Keratinocyte (primary cell): ENCODE data around the gene SNX15. TPM values are rescaled to one million over a fixed set of nuclear protein-coding genes. Genes with fewer than 3 reads are reported as not detected.

ENCODE experiments used
- DNase-seq: peaks from one replicate; pipeline ENCODE4 v3.0.0-alpha.2; 2011; ENCODE audit warnings: low read depth, missing footprints, low spot score
- FAIRE-seq: peaks from 2 replicates; lab custom pipeline; 2011; peaks lifted over from hg19 to GRCh38; lab: Jason Lieb, UNC
- H2AFZ ChIP-seq: 2 replicates; pipeline ENCODE4 v1.6.0; 2012; ENCODE audit warnings: low read length, control low read depth, inconsistent platforms; ENCODE audit not compliant: control insufficient read depth
- H3K27ac ChIP-seq: 2 replicates; pipeline ENCODE4 v1.5.1; 2011; ENCODE audit warnings: low read length; ENCODE audit not compliant: control insufficient read depth, insufficient read depth
- H3K27me3 ChIP-seq: 3 replicates; pipeline ENCODE4 v1.6.0; 2011; ENCODE audit warnings: low read length; ENCODE audit not compliant: control insufficient read depth, insufficient read depth; ENCODE audit errors: extremely low read depth
- H3K36me3 ChIP-seq, 2 experiments: 2 replicates in 1 of 2; 3 replicates in 1 of 2; pipeline ENCODE4 v1.5.1; 2011; ENCODE audit warnings: low read length in 2 of 2, mild to moderate bottlenecking in 1 of 2; ENCODE audit not compliant: control insufficient read depth in 2 of 2, insufficient read depth in 2 of 2; ENCODE audit errors: extremely low read depth in 1 of 2
- H3K4me1 ChIP-seq: 3 replicates; pipeline ENCODE4 v1.5.1; 2011; ENCODE audit warnings: low read length; ENCODE audit not compliant: control insufficient read depth, insufficient read depth; ENCODE audit errors: extremely low read depth
- H3K4me2 ChIP-seq: 3 replicates; pipeline ENCODE4 v1.6.0; 2011; ENCODE audit warnings: low read depth, low read length; ENCODE audit not compliant: control insufficient read depth, insufficient read depth; ENCODE audit errors: extremely low read depth
- H3K4me3 ChIP-seq, 3 experiments: fragments of 200-600 bp in 1 of 3; sonication (generic) in 1 of 3; 2 replicates in 2 of 3; 3 replicates in 1 of 3; pipeline ENCODE4 v1.5.1; 2011 to 2016; ENCODE audit warnings: low read length in 3 of 3, mild to moderate bottlenecking in 3 of 3, control low read depth in 2 of 3, inconsistent platforms in 1 of 3, low read depth in 1 of 3, mixed read lengths in 1 of 3, mixed run types in 1 of 3, moderate library complexity in 1 of 3; ENCODE audit not compliant: control insufficient read depth in 2 of 3, insufficient read depth in 2 of 3; ENCODE audit errors: extremely low read depth in 1 of 3
- H3K79me2 ChIP-seq: 2 replicates; pipeline ENCODE4 v1.6.0; 2012; ENCODE audit warnings: low read length; ENCODE audit not compliant: control insufficient read depth, insufficient read depth
- H3K9ac ChIP-seq: 3 replicates; pipeline ENCODE4 v1.6.0; 2011; ENCODE audit warnings: low read length; ENCODE audit not compliant: control insufficient read depth, insufficient read depth; ENCODE audit errors: extremely low read depth
- H3K9me1 ChIP-seq: 3 replicates; pipeline ENCODE4 v1.6.0; 2011; ENCODE audit warnings: low read length; ENCODE audit not compliant: control insufficient read depth, insufficient read depth; ENCODE audit errors: extremely low read depth
- H3K9me3 ChIP-seq: 2 replicates; pipeline ENCODE4 v1.5.1; 2012; ENCODE audit warnings: low read depth, low read length; ENCODE audit not compliant: control insufficient read depth
- H4K20me1 ChIP-seq: 3 replicates; pipeline ENCODE4 v1.6.0; 2011; ENCODE audit warnings: low read length; ENCODE audit not compliant: control insufficient read depth, insufficient read depth; ENCODE audit errors: extremely low read depth
- CTCF ChIP-seq, 3 experiments: IDR thresholded peaks in 1 of 3; conservative IDR thresholded peaks in 1 of 3; optimal IDR thresholded peaks in 1 of 3; 2 replicates in 2 of 3; 3 replicates in 1 of 3; pipeline versions ENCODE3 to v1.5.1; 2011; ENCODE audit warnings: low read length in 3 of 3, mild to moderate bottlenecking in 3 of 3, moderate library complexity in 2 of 3, control low read depth in 1 of 3, inconsistent platforms in 1 of 3; ENCODE audit not compliant: insufficient read depth in 2 of 3; ENCODE audit errors: extremely low read depth in 1 of 3
- EZH2 ChIP-seq: IDR thresholded peaks from one replicate; pipeline ENCODE4 v1.6.1; 2012; ENCODE audit warnings: inconsistent platforms, mild to moderate bottlenecking, low read length, moderate library complexity
- dilution Hi-C: fragments of 300-500 bp; cut with MboI; formaldehyde crosslinking; loops from one replicate; pipeline ENCODE4 v1.7.0; 2020; ENCODE audit warnings: low sequenced_read_pairs; ENCODE audit not compliant: extremely low pct_ligation_motif_present
- polyA plus RNA-seq, 5 experiments: library from polyadenylated mRNA; depleted of rRNA in 3 of 5; stranded (reverse) in 3 of 5; stranded (forward) in 1 of 5; unstranded in 1 of 5; fragments of >200 nt; gene quantifications; 1 replicate in 1 of 5; 2 replicates in 3 of 5; 3 replicates in 1 of 5; pipeline versions ENCODE4 v1.2.1 to v1.2.3, GENCODE V29; 2011 to 2012; ENCODE audit warnings: missing spikeins in 2 of 5, low read depth in 1 of 5, low replicate concordance in 1 of 5
- small RNA-seq, 3 experiments: library from RNA; depleted of rRNA; stranded (forward); fragments of <200 nt; gene quantifications; one replicate each; pipeline ENCODE3, GENCODE V24; 2012; ENCODE audit warnings: low read depth in 3 of 3, low replicate concordance in 1 of 3; ENCODE audit not compliant: insufficient read length in 3 of 3

Gene SNX15
- polyA plus RNA-seq, 1 donor (not counting 4 experiments of a cell fraction or from before 2014, with no cell fraction given): 1.8 TPM

- peaks cover 19 to 28% of the 10 kb centered on the region in 2 experiments for H3K36me3 ChIP-seq
- dilution Hi-C loops: no loop called here
- TF ChIP-seq CTCF (optimal IDR thresholded peaks at IDR 0.05 in 1 of 3, IDR thresholded peaks at IDR 0.05 in 1 of 3, conservative IDR thresholded peaks at IDR 0.05 in 1 of 3; ENCODE audit: extremely low read depth in 1 of 3, insufficient read depth in 2 of 3, low read length in 3 of 3) (no peak), EZH2 (no peak)
Measured at GRCh38 chr11:65089621-65090020, 62.4 kb downstream of the SNX15 start.

More at GRCh38 chr11:65089621-65090020, 62.4 kb downstream of the SNX15 start:
- Histone ChIP-seq H2AFZ (no peak overlapping the region), H3K27ac (no peak overlapping the region), H3K9me3 (no peaks in the 10 kb centered on the region), H3K4me3 (no peak overlapping the region), H4K20me1 (no peaks in the 10 kb centered on the region), H3K27me3 (no peaks in the 10 kb centered on the region), H3K4me2 (no peak overlapping the region), H3K9me1 (no peaks in the 10 kb centered on the region), H3K9ac (no peak overlapping the region), H3K4me1 (peaks cover 7% of the 10 kb centered on the region), H3K79me2 (peaks cover 12% of the 10 kb centered on the region)
- no peak for DNase-seq
- no peak for FAIRE-seq

Small RNA genes lying within 50 kb of the gene (small RNA-seq; reads per million reads assigned to genes)
- gene MIR6879 (0 reads per million in 3 experiments), gene SNX15 (0 to 0.33 (median 0) reads per million in 3 experiments)

Other genes with a start within 250 kb of the SNX15 start
- 34.3 to 153 TPM (median 54.5 TPM) in 3 replicates for gene SF1, start 248.9 kb upstream of the SNX15 start, polyA plus RNA-seq
- gene MAP4K2, start 224.2 kb upstream of the SNX15 start, polyA plus RNA-seq: 6.7 to 12.5 TPM (median 10.7 TPM) in 3 replicates
- gene MEN1, start 216.9 kb upstream of the SNX15 start, polyA plus RNA-seq: 14.2 to 19.1 TPM (median 18.2 TPM) in 3 replicates
- gene CDC42BPG, start 182.8 kb upstream of the SNX15 start, polyA plus RNA-seq: 2.2 to 4.0 TPM (median 2.5 TPM) in 3 replicates
- 73.9 to 192 TPM (median 75.6 TPM) in 3 replicates for gene EHD1, start 148.8 kb upstream of the SNX15 start, polyA plus RNA-seq
- gene ATG2A, start 110.2 kb upstream of the SNX15 start, polyA plus RNA-seq: 2.4 to 5.7 TPM (median 4.5 TPM) in 3 replicates
- gene PPP2R5B, start 102.8 kb upstream of the SNX15 start, polyA plus RNA-seq: 13.7 to 20.6 TPM (median 16.4 TPM) in 3 replicates
- 0.08 TPM in 1 of 3 replicates, not detected in the others for gene GPHA2, start 91.5 kb upstream of the SNX15 start, polyA plus RNA-seq
- 0.09 TPM in 1 of 3 replicates, not detected in the others for gene MAJIN, start 55.3 kb upstream of the SNX15 start, polyA plus RNA-seq
- 0.09 to 0.10 TPM (median 0.10 TPM) in 3 replicates for gene BATF2, start 30.5 kb upstream of the SNX15 start, polyA plus RNA-seq
- 77.8 to 89.0 TPM (median 77.8 TPM) in 3 replicates for gene ARL2, start 13.3 kb upstream of the SNX15 start, polyA plus RNA-seq
- 4.9 to 7.3 TPM (median 5.8 TPM) in 3 replicates for gene SAC3D1, start 13.8 kb downstream of the SNX15 start, polyA plus RNA-seq
- gene NAALADL1, start 31.1 kb downstream of the SNX15 start, polyA plus RNA-seq: 1.9 to 3.2 TPM (median 2.3 TPM) in 3 replicates
- gene CDCA5, start 56.6 kb downstream of the SNX15 start, polyA plus RNA-seq: 1.9 to 10.4 TPM (median 8.0 TPM) in 3 replicates
- gene ZFPL1, start 56.8 kb downstream of the SNX15 start, polyA plus RNA-seq: 15.0 to 28.3 TPM (median 18.6 TPM) in 3 replicates
- gene VPS51, start 68.8 kb downstream of the SNX15 start, polyA plus RNA-seq: 28.8 to 64.0 TPM (median 43.1 TPM) in 3 replicates
- gene TM7SF2, start 84.4 kb downstream of the SNX15 start, polyA plus RNA-seq: 9.7 to 12.6 TPM (median 10.7 TPM) in 3 replicates
- 2.6 to 6.6 TPM (median 3.4 TPM) in 3 replicates for gene ZNHIT2, start 90.3 kb downstream of the SNX15 start, polyA plus RNA-seq
- gene FAU, start 94.7 kb downstream of the SNX15 start, polyA plus RNA-seq: 328 to 452 TPM (median 425 TPM) in 3 replicates
- 46.3 to 67.7 TPM (median 49.6 TPM) in 3 replicates for gene MRPL49, start 94.9 kb downstream of the SNX15 start, polyA plus RNA-seq
- 10.0 to 25.4 TPM (median 10.8 TPM) in 3 replicates for gene SYVN1, start 107.1 kb downstream of the SNX15 start, polyA plus RNA-seq
- gene SPDYC, start 142.8 kb downstream of the SNX15 start, polyA plus RNA-seq: not detected in 3 replicates
- 250 to 300 TPM (median 284 TPM) in 3 replicates for gene CAPN1, start 154.5 kb downstream of the SNX15 start, polyA plus RNA-seq
- gene POLA2, start 234.5 kb downstream of the SNX15 start, polyA plus RNA-seq: 13.8 to 21.5 TPM (median 20.9 TPM) in 3 replicates